Neural crest cell (in vitro differentiated cells): ENCODE measurements around the gene BIK. TPM values are rescaled to one million over a fixed set of nuclear protein-coding genes. Genes with fewer than 3 reads are reported as not detected.

Experiments used
- DNase-seq: peaks from one replicate; pipeline ENCODE4 v3.0.0; 2021; ENCODE audit warnings: low read depth, mixed read lengths, low spot score
- H3K27ac Mint-ChIP-seq: one replicate; pipeline ENCODE4 v1.8.0; 2021; ENCODE audit warnings: mild to moderate bottlenecking, mixed read lengths; ENCODE audit not compliant: unreplicated experiment
- H3K27me3 Mint-ChIP-seq: 2 replicates; pipeline ENCODE4 v1.8.0; 2021; ENCODE audit warnings: low read depth, mild to moderate bottlenecking, mixed read lengths
- H3K36me3 Mint-ChIP-seq: 2 replicates; pipeline ENCODE4 v1.8.0; 2021; ENCODE audit warnings: low read depth, mild to moderate bottlenecking, mixed read lengths
- H3K4me1 Mint-ChIP-seq: 2 replicates; pipeline ENCODE4 v1.8.0; 2021; ENCODE audit warnings: mixed read lengths
- H3K4me3 Mint-ChIP-seq: one replicate; pipeline ENCODE4 v1.8.0; 2021; ENCODE audit warnings: mild to moderate bottlenecking, mixed read lengths
- H3K9me3 Mint-ChIP-seq: 2 replicates; pipeline ENCODE4 v1.8.0; 2021; ENCODE audit warnings: mixed read lengths
- total RNA-seq: library from RNA; stranded (reverse); gene quantifications from 2 replicates; pipeline ENCODE4 v1.2.1, GENCODE V29; 2021
- TF ChIP-seq, protein P1 (sequence below): fragments of 200-600 bp; sonication (generic); conservative IDR thresholded peaks from 2 replicates; pipeline ENCODE4 v1.5.0; 2021; ENCODE audit warnings: antibody characterized with exemption, mild to moderate bottlenecking

The BIK gene
- total RNA-seq, 1 donor from 2014 or later: 0.61 TPM

DNA sequence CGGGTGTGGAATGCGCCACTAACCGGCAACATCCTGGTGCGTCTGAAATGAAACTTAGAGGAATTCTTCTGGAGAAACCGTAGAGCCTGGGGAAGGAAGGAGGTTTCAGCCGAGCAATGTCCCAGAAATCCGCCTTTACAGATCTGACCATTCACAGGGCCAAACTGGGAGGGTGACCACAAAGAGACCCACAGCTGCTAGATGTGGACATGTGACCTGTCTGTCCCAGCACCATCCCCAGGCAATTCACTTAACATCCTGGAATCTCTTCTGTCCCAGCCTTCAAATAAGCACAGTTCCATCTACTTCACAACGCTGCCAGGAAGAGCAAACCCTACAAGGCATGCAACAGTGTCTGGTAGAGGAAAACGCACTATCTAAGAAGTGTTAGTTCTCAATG lies 22.9 kb downstream of the BIK start:
- Mint-ChIP-seq H3K27ac (no peak overlapping the region), H3K4me3 (no peak overlapping the region), H3K9me3 (no peaks in the 10 kb centered on the region), H3K36me3 (peaks cover 13% of the 10 kb centered on the region), H3K4me1 (no peaks in the 10 kb centered on the region), H3K27me3 (no peaks in the 10 kb centered on the region)
- DNase-seq: no peak
- TF ChIP-seq, protein P1, sequence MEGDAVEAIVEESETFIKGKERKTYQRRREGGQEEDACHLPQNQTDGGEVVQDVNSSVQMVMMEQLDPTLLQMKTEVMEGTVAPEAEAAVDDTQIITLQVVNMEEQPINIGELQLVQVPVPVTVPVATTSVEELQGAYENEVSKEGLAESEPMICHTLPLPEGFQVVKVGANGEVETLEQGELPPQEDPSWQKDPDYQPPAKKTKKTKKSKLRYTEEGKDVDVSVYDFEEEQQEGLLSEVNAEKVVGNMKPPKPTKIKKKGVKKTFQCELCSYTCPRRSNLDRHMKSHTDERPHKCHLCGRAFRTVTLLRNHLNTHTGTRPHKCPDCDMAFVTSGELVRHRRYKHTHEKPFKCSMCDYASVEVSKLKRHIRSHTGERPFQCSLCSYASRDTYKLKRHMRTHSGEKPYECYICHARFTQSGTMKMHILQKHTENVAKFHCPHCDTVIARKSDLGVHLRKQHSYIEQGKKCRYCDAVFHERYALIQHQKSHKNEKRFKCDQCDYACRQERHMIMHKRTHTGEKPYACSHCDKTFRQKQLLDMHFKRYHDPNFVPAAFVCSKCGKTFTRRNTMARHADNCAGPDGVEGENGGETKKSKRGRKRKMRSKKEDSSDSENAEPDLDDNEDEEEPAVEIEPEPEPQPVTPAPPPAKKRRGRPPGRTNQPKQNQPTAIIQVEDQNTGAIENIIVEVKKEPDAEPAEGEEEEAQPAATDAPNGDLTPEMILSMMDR: no peak

DNA sequence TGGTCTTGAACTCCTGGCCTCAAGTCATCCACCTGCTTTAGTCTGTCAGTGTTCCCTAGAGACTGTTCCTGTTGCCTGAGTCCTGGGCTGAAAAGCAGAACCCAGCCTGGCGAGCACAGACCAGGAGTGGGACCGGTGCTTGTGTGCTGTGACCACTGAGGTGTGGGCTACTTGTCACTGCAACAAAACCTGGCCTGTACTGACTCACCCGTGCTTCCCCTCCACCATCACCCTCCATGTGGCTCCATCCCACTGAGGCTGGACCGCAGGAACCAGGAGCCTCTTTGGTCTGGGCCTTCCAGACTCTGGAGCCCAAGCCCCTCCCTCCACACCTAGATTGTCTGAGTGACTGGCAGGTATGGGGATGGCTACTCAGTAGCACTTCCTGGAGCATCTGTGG lies 24.0 kb downstream of the BIK start:
- TF ChIP-seq, protein P1: no peak
- Mint-ChIP-seq H3K4me1 (no peaks in the 10 kb centered on the region), H3K27me3 (no peaks in the 10 kb centered on the region), H3K4me3 (no peak overlapping the region), H3K9me3 (no peaks in the 10 kb centered on the region), H3K36me3 (peaks cover 13% of the 10 kb centered on the region), H3K27ac (no peak overlapping the region)
- no peak for DNase-seq

DNA sequence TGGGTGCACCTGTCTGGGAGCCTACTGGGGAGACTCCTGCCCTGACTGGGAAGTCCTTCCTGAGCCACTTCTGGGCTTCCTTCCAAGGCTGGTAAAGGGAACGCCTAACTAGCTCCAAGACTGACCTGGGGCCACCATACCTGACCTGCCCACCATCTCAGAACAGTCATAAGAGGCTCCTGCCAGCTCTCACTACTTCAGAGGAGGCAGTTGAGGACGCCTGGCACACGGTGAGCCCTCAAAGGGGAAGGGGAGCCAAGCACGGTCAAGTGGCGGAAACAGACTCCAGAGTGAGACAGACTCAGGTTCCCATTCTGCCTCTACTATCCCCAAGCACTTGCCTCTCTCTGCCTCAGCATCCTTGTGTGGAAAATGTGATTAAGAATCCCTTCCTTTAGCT lies 25.0 kb downstream of the BIK start:
- no peaks in the 10 kb centered on the region for H3K9me3 Mint-ChIP-seq
- no peak for DNase-seq
- H3K27ac Mint-ChIP-seq: no peak overlapping the region
- TF ChIP-seq, protein P1: no peak
- no peak overlapping the region for H3K4me3 Mint-ChIP-seq
- peaks cover 1% of the 10 kb centered on the region for H3K4me1 Mint-ChIP-seq
- no peaks in the 10 kb centered on the region for H3K27me3 Mint-ChIP-seq
- peaks cover 13% of the 10 kb centered on the region for H3K36me3 Mint-ChIP-seq

DNA sequence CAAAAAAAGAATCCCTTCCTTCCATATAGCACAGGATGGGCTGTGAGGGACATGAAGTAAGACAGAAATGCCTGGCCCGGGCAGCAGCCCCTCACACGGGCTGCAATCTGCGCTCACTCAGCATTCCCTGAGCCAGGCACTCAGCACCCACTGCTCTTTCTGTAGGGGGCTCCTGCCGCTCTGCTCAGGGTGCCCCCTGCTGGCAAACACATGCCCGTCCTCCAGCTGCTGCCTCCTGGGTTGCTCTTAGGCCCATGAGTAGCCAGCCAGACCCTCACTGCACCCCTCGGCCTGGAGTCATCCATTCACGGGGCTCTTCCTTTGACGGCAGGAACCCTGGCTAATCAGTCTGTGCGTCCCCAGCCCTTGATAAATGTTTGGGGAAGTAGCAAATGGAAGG lies 25.7 kb downstream of the BIK start:
- peak; percentile 55 for DNase-seq
- Mint-ChIP-seq H3K36me3 (peaks cover 16% of the 10 kb centered on the region), H3K27me3 (no peaks in the 10 kb centered on the region), H3K4me3 (peak overlapping the region; percentile 57), H3K9me3 (no peaks in the 10 kb centered on the region), H3K4me1 (peaks cover 8% of the 10 kb centered on the region), H3K27ac (no peak overlapping the region)
- TF ChIP-seq, protein P1: peak; percentile 72

DNA sequence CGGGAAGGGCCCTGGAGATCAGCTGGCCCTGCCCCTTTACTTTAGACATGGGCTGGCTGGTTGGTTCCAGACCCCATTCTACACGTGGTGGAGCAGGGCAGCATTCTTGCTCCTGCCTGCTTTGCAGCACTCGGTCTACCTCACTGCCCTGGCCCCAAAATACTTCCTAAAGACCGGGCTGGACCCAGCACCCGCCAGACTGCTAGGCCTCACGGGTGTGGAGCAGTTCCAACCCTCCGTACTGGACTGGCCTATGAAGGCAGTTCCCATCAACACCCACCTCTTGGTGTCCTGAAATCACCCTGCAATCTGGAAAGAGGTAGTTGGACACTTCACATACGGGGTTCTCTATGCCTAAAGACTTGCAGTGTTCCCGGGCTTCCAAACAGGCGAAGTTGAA lies 26.3 kb downstream of the BIK start:
- Mint-ChIP-seq H3K9me3 (no peaks in the 10 kb centered on the region), H3K4me3 (no peak overlapping the region), H3K36me3 (peaks cover 16% of the 10 kb centered on the region), H3K27ac (no peak overlapping the region), H3K27me3 (no peaks in the 10 kb centered on the region), H3K4me1 (peaks cover 10% of the 10 kb centered on the region)
- TF ChIP-seq, protein P1: no peak
- DNase-seq: no peak
